K562 (cell line): ENCODE measurements around the gene TAF1A. TPM values are rescaled to one million over a fixed set of nuclear protein-coding genes. Genes with fewer than 3 reads are reported as not detected.

Experiments used
- ARNT ChIP-seq, 2 experiments: fragments of 450-650 bp; IDR thresholded peaks; 2 replicates each; pipeline ENCODE4 v1.6.1; 2016; ENCODE audit warnings: mild to moderate bottlenecking in 1 of 2
- BCL6 ChIP-seq: fragments of 250-450 bp; sonication (Bioruptor Pico); IDR thresholded peaks from 2 replicates; pipeline ENCODE4 v1.4.0; 2020
- EP400 ChIP-seq: fragments of 450-650 bp; IDR thresholded peaks from 2 replicates; pipeline ENCODE4 v1.6.1; 2017; ENCODE audit warnings: antibody characterized with exemption, mild to moderate bottlenecking, moderate library complexity
- FOXK1 ChIP-seq: sonication (generic); formaldehyde crosslinking; IDR thresholded peaks from 2 replicates; pipeline ENCODE4 v1.8.0; 2022; ENCODE audit warnings: missing genetic modification reagents, mild to moderate bottlenecking, borderline replicate concordance
- ID3 ChIP-seq, 2 experiments: fragments of 250-450 bp in 1 of 2; fragments of 450-650 bp in 1 of 2; sonication (Bioruptor Pico) in 1 of 2; IDR thresholded peaks; 2 replicates each; pipeline versions ENCODE4 v1.6.1 to v1.8.0; 2016 to 2021; ENCODE audit warnings: mild to moderate bottlenecking in 2 of 2, moderate library complexity in 2 of 2, missing compliant biosample characterization in 1 of 2, missing genetic modification characterization in 1 of 2
- MAFF ChIP-seq: IDR thresholded peaks from 2 replicates; pipeline ENCODE4 v1.6.1; 2012; ENCODE audit warnings: low read length, improper control_type of control experiment
- MBD2 ChIP-seq: sonication (generic); IDR thresholded peaks from 2 replicates; pipeline ENCODE4 v1.6.1; 2016; ENCODE audit warnings: low read depth, borderline replicate concordance
- TCF7L2 ChIP-seq: fragments of 150-350 bp; IDR thresholded peaks from 2 replicates; pipeline ENCODE4 v1.6.1; 2016; ENCODE audit warnings: low read depth, mild to moderate bottlenecking, low read length, moderate library complexity
- ZNF143 ChIP-seq: sonication (generic); formaldehyde crosslinking; IDR thresholded peaks from 2 replicates; pipeline ENCODE4 v1.9.0; 2022; ENCODE audit warnings: mild to moderate bottlenecking, missing genetic modification reagents
- ZNF318 ChIP-seq, 2 experiments: fragments of 450-650 bp; IDR thresholded peaks; 2 replicates each; pipeline ENCODE4 v1.6.1; 2016; ENCODE audit warnings: mild to moderate bottlenecking in 2 of 2, borderline replicate concordance in 1 of 2, low read depth in 1 of 2, moderate library complexity in 1 of 2
- polyA plus RNA-seq, 8 experiments: library from polyadenylated mRNA; depleted of rRNA in 4 of 8; stranded (reverse) in 5 of 8; unstranded in 3 of 8; fragments of >200 nt; fragmentation: Nextera tagmentation in 2 of 8; fragmentation: Illumina TruSeq in 1 of 8; extraction: Ambion mirVana in 2 of 8; extraction: Trizol in 1 of 8; gene quantifications; 2 replicates each; pipeline versions ENCODE4 v1.2.1 to v1.2.3, GENCODE V29; 2011 to 2014; ENCODE audit warnings: inconsistent platforms in 1 of 8, missing spikeins in 1 of 8
- total RNA-seq, 7 experiments: library from RNA; depleted of rRNA in 6 of 7; stranded (reverse); fragments of >200 nt in 6 of 7; fragmentation: Illumina TruSeq in 2 of 7; extraction: Trizol in 2 of 7; gene quantifications; 2 replicates each; pipeline versions ENCODE4 v1.2.1 to v1.2.3, GENCODE V29; 2011 to 2021; ENCODE audit warnings: low replicate concordance in 1 of 7
- TF ChIP-seq, protein P1 (sequence below): IDR thresholded peaks from 3 replicates; pipeline ENCODE4 v1.6.1; 2011; ENCODE audit warnings: borderline replicate concordance, mild to moderate bottlenecking, moderate library complexity; ENCODE audit not compliant: insufficient read length; ENCODE audit errors: extremely low read depth
- TF ChIP-seq, protein P2 (sequence below): fragments of 450-650 bp; conservative IDR thresholded peaks from 2 replicates; pipeline ENCODE4 v1.6.1; 2016; ENCODE audit warnings: missing genetic modification characterization, low read depth, mild to moderate bottlenecking, missing compliant biosample characterization, moderate library complexity

Gene TAF1A
- total and polyA plus RNA-seq, 9 of the 15 experiments (the other 6 are each of a cell fraction or from before 2014, with no cell fraction given) = 17.8 to 36.8 (median 25.3) TPM

GRCh38 chr1:222589462-222590302 is at the start of gene TAF1A (continued):
- TF ChIP-seq, protein P1, sequence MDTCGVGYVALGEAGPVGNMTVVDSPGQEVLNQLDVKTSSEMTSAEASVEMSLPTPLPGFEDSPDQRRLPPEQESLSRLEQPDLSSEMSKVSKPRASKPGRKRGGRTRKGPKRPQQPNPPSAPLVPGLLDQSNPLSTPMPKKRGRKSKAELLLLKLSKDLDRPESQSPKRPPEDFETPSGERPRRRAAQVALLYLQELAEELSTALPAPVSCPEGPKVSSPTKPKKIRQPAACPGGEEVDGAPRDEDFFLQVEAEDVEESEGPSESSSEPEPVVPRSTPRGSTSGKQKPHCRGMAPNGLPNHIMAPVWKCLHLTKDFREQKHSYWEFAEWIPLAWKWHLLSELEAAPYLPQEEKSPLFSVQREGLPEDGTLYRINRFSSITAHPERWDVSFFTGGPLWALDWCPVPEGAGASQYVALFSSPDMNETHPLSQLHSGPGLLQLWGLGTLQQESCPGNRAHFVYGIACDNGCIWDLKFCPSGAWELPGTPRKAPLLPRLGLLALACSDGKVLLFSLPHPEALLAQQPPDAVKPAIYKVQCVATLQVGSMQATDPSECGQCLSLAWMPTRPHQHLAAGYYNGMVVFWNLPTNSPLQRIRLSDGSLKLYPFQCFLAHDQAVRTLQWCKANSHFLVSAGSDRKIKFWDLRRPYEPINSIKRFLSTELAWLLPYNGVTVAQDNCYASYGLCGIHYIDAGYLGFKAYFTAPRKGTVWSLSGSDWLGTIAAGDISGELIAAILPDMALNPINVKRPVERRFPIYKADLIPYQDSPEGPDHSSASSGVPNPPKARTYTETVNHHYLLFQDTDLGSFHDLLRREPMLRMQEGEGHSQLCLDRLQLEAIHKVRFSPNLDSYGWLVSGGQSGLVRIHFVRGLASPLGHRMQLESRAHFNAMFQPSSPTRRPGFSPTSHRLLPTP = no peak
- TF ChIP-seq BCL6 (CRISPR knock-in tag) (no peak), ZNF318 (IDR thresholded peaks at IDR 0.05; ENCODE audit: borderline replicate concordance in 1 of 2, low read depth in 1 of 2) (peak in 1 of 2 experiments; percentile 42; a peak in 1 of 4 replicates), FOXK1 (CRISPR knock-in tag) (no peak), ZNF143 (CRISPR knock-in tag) (peak; percentile 42; the same call in 1 of the 2 replicates), MBD2 (peak; percentile 75), MAFF (peak; percentile 9; the same call in 1 of the 2 replicates), TCF7L2 (no peak), EP400 (peak; percentile 94), ARNT (IDR thresholded peaks at IDR 0.05) (0 out of 4 replicates have a peak, but pooled peaks of 1 of the 2 experiments have one; percentile 29), ID3 (CRISPR knock-in tag; IDR thresholded peaks at IDR 0.05) (no peak), ID3 (tag; IDR thresholded peaks at IDR 0.05) (peak; percentile 18; the same call in 1 of the 2 replicates)
- TF ChIP-seq, protein P2, sequence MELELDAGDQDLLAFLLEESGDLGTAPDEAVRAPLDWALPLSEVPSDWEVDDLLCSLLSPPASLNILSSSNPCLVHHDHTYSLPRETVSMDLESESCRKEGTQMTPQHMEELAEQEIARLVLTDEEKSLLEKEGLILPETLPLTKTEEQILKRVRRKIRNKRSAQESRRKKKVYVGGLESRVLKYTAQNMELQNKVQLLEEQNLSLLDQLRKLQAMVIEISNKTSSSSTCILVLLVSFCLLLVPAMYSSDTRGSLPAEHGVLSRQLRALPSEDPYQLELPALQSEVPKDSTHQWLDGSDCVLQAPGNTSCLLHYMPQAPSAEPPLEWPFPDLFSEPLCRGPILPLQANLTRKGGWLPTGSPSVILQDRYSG = peak; percentile 77; the same call in 1 of the 2 replicates
